GM21529 (cell line): Measurements from ENCODE around the gene USP35.

Experiments
- ATAC-seq: cut with Tn5 transposase; IDR thresholded peaks from one replicate; pipeline ENCODE4 v1.9.1; 2021; ENCODE audit not compliant: unreplicated experiment

The USP35 gene

GRCh38 chr11:78188286-78189173, at the start of gene USP35, which contains the start of gene KCTD21:
TSS of gene USP35 (plus strand) at chr11:78188919. CDS start at chr11:78196246, 7,327 bp downstream.
TSS of gene KCTD21 (minus strand) at chr11:78188626. CDS start at chr11:78174554, 14,072 bp downstream.
- peak; percentile 93 for ATAC-seq

- ATAC-seq = peak; percentile 90
Measured at GRCh38 chr11:78139422-78140391, 49.0 kb upstream of the USP35 start, which contains the start of gene ALG8. TSS of gene ALG8 (minus strand) at chr11:78139626. CDS start at chr11:78139588, 38 bp downstream.

- no peak for ATAC-seq
Measured at GRCh38 chr11:78140392-78141077, 48.2 kb upstream of the USP35 start.

GRCh38 chr11:78145511-78146025, 43.2 kb upstream of the USP35 start:
- ATAC-seq = no peak

- ATAC-seq = no peak
Measured at GRCh38 chr11:78147807-78148206, 40.9 kb upstream of the USP35 start.

GRCh38 chr11:78149646-78150045, 39.1 kb upstream of the USP35 start:
- ATAC-seq = no peak

- ATAC-seq = no peak
Measured at GRCh38 chr11:78150346-78150745, 38.4 kb upstream of the USP35 start.

- ATAC-seq = no peak
Measured at GRCh38 chr11:78150754-78151153, 38.0 kb upstream of the USP35 start.

- no peak for ATAC-seq
Measured at GRCh38 chr11:78151804-78152203, 36.9 kb upstream of the USP35 start.

GRCh38 chr11:78156127-78156844, 32.4 kb upstream of the USP35 start:
- ATAC-seq = no peak

- no peak for ATAC-seq
Measured at GRCh38 chr11:78158987-78159652, 29.6 kb upstream of the USP35 start.

- ATAC-seq = no peak
Measured at GRCh38 chr11:78160557-78160956, 28.2 kb upstream of the USP35 start.

GRCh38 chr11:78161346-78161745, 27.4 kb upstream of the USP35 start:
- ATAC-seq = no peak

- ATAC-seq = no peak
Measured at GRCh38 chr11:78161962-78162371, 26.8 kb upstream of the USP35 start.

- no peak for ATAC-seq
Measured at GRCh38 chr11:78163828-78164227, 24.9 kb upstream of the USP35 start.

GRCh38 chr11:78164471-78164870, 24.2 kb upstream of the USP35 start:
- ATAC-seq = no peak

- ATAC-seq = no peak
Measured at GRCh38 chr11:78166855-78167469, 21.8 kb upstream of the USP35 start.

GRCh38 chr11:78168539-78169477, 19.9 kb upstream of the USP35 start:
- ATAC-seq = no peak
